Neural cell (in vitro differentiated cells): ENCODE data around the gene SPAG6. TPM values are rescaled to one million over a fixed set of nuclear protein-coding genes. Genes with fewer than 3 reads are reported as not detected.
"Not testable (repeated sequence)": the region's sequence is repeated elsewhere in the genome, so short reads cannot be mapped to it uniquely, and the experiment has no call there.

ENCODE experiments used
- H2AFZ ChIP-seq: fragments of 200-600, 300-800 bp; sonication (generic), shearing (Covaris generic); 2 replicates; pipeline ENCODE4 v1.6.0; 2014; ENCODE audit warnings: low read depth, mild to moderate bottlenecking, antibody characterized with exemption, low read length, moderate library complexity
- H3F3A ChIP-seq: fragments of 200-600 bp; shearing (Covaris generic); 2 replicates; pipeline ENCODE4 v1.6.1; 2016; ENCODE audit warnings: mild to moderate bottlenecking, moderate library complexity, mixed read lengths, antibody characterized with exemption, low read length; ENCODE audit not compliant: insufficient read depth, poor library complexity, severe bottlenecking
- H3K27ac ChIP-seq: fragments of 200-600, 300-800 bp; sonication (generic), shearing (Covaris generic); 2 replicates; pipeline ENCODE4 v1.5.1; 2014; ENCODE audit warnings: mild to moderate bottlenecking, low read length, moderate library complexity
- H3K27me3 ChIP-seq: fragments of 300-800, 200-600 bp; sonication (generic), shearing (Covaris generic); 2 replicates; pipeline ENCODE4 v1.6.0; 2014; ENCODE audit warnings: mild to moderate bottlenecking, low read depth, low read length, moderate library complexity; ENCODE audit not compliant: insufficient read depth
- H3K36me3 ChIP-seq: fragments of 300-800, 200-600 bp; sonication (generic), shearing (Covaris generic); 2 replicates; pipeline ENCODE4 v1.5.1; 2014; ENCODE audit warnings: mild to moderate bottlenecking, antibody characterized with exemption, low read length, moderate library complexity; ENCODE audit not compliant: insufficient read depth
- H3K4me2 ChIP-seq: fragments of 300-800, 200-600 bp; sonication (generic), shearing (Covaris generic); 2 replicates; pipeline ENCODE4 v1.6.0; 2014; ENCODE audit warnings: mild to moderate bottlenecking, low read length
- H3K4me3 ChIP-seq: fragments of 300-800, 200-600 bp; sonication (generic), shearing (Covaris generic); 2 replicates; pipeline ENCODE4 v1.5.1; 2014; ENCODE audit warnings: mild to moderate bottlenecking, low read length, moderate library complexity
- H3K79me2 ChIP-seq: fragments of 200-600 bp; shearing (Covaris generic); replicated peaks from 2 replicates; pipeline ENCODE4 v1.6.0; 2014; ENCODE audit warnings: mild to moderate bottlenecking, low read length, moderate library complexity; ENCODE audit not compliant: insufficient read depth
- H3K9ac ChIP-seq: fragments of 300-800, 200-600 bp; sonication (generic), shearing (Covaris generic); 2 replicates; pipeline ENCODE4 v1.6.1; 2016; ENCODE audit warnings: mild to moderate bottlenecking, low read length, mixed read lengths
- H3K9me2 ChIP-seq: fragments of 200-600 bp; shearing (Covaris generic); 2 replicates; pipeline ENCODE4 v1.6.1; 2016; ENCODE audit warnings: mild to moderate bottlenecking, low read length, mixed read lengths; ENCODE audit not compliant: insufficient read depth
- H3K9me3 ChIP-seq: fragments of 200-600, 300-800 bp; sonication (generic), shearing (Covaris generic); 2 replicates; pipeline ENCODE4 v1.6.1; 2016; ENCODE audit warnings: mild to moderate bottlenecking, mixed run types, low read length, moderate library complexity, mixed read lengths
- H4K20me1 ChIP-seq: fragments of 200-600 bp; shearing (Covaris generic); 2 replicates; pipeline ENCODE4 v1.6.1; 2016; ENCODE audit warnings: mild to moderate bottlenecking, mixed run types; ENCODE audit not compliant: insufficient read depth
- EP300 ChIP-seq: fragments of 450-650 bp; conservative IDR thresholded peaks from 2 replicates; pipeline ENCODE4 v1.6.1; 2014; ENCODE audit warnings: antibody characterized with exemption, mild to moderate bottlenecking, moderate library complexity; ENCODE audit not compliant: poor library complexity, severe bottlenecking
- EZH2 ChIP-seq: fragments of 200-600, 300-800 bp; shearing (Covaris generic), sonication (generic); IDR thresholded peaks from 2 replicates; pipeline ENCODE4 v1.6.1; 2014; ENCODE audit warnings: antibody characterized with exemption, low read length, borderline replicate concordance, mild to moderate bottlenecking; ENCODE audit not compliant: insufficient read depth, poor library complexity, severe bottlenecking
- MXI1 ChIP-seq: fragments of 450-650 bp; conservative IDR thresholded peaks from 2 replicates; pipeline ENCODE4 v1.6.1; 2014; ENCODE audit warnings: antibody characterized with exemption, mild to moderate bottlenecking; ENCODE audit not compliant: poor library complexity, severe bottlenecking
- POLR2AphosphoS5 ChIP-seq: IDR thresholded peaks from 2 replicates; pipeline ENCODE4 v1.6.1; 2012
- RAD21 ChIP-seq: fragments of 450-650 bp; conservative IDR thresholded peaks from 2 replicates; pipeline ENCODE4 v1.6.1; 2014; ENCODE audit warnings: antibody characterized with exemption, mild to moderate bottlenecking, moderate library complexity
- SMC3 ChIP-seq: fragments of 450-650 bp; conservative IDR thresholded peaks from 2 replicates; pipeline ENCODE4 v1.6.1; 2014; ENCODE audit warnings: antibody characterized with exemption, mild to moderate bottlenecking, moderate library complexity; ENCODE audit not compliant: poor library complexity
- TAF1 ChIP-seq: IDR thresholded peaks from 2 replicates; pipeline ENCODE4 v1.6.1; 2012; ENCODE audit warnings: low read depth
- polyA plus RNA-seq: library from polyadenylated mRNA; depleted of rRNA; stranded (reverse); fragments of >200 nt; gene quantifications from 2 replicates; pipeline ENCODE4 v1.2.3, GENCODE V29; 2014
- TF ChIP-seq, protein P1 (sequence below): fragments of 450-650 bp; IDR thresholded peaks from 2 replicates; pipeline ENCODE4 v1.5.1; 2014; ENCODE audit warnings: antibody characterized with exemption, mild to moderate bottlenecking, moderate library complexity; ENCODE audit not compliant: poor library complexity, severe bottlenecking
- TF ChIP-seq, protein P2 (sequence below): IDR thresholded peaks from 2 replicates; pipeline ENCODE4 v1.6.1; 2012; ENCODE audit warnings: borderline replicate concordance

Gene SPAG6
- polyA plus RNA-seq, 1 donor from 2014 or later: 0.36 TPM

GRCh38 chr10:22389856-22390589, 44.7 kb downstream of the SPAG6 start:
- Histone ChIP-seq H3K4me3 (no peak overlapping the region), H3K36me3 (no peaks in the 10 kb centered on the region), H3K4me2 (no peak overlapping the region), H3K9me2 (no peaks in the 10 kb centered on the region), H2AFZ (no peak overlapping the region), H3K27ac (no peak overlapping the region), H3K27me3 (no peaks in the 10 kb centered on the region), H3F3A (no peaks in the 10 kb centered on the region), H3K9ac (no peak overlapping the region), H3K9me3 (no peaks in the 10 kb centered on the region), H4K20me1 (no peaks in the 10 kb centered on the region), H3K79me2 (no peaks in the 10 kb centered on the region)
- TF ChIP-seq POLR2AphosphoS5 (no peak), RAD21 (no peak), EP300 (no peak), MXI1 (no peak), EZH2 (no peak), TAF1 (no peak), SMC3 (no peak)
- TF ChIP-seq, protein P1, sequence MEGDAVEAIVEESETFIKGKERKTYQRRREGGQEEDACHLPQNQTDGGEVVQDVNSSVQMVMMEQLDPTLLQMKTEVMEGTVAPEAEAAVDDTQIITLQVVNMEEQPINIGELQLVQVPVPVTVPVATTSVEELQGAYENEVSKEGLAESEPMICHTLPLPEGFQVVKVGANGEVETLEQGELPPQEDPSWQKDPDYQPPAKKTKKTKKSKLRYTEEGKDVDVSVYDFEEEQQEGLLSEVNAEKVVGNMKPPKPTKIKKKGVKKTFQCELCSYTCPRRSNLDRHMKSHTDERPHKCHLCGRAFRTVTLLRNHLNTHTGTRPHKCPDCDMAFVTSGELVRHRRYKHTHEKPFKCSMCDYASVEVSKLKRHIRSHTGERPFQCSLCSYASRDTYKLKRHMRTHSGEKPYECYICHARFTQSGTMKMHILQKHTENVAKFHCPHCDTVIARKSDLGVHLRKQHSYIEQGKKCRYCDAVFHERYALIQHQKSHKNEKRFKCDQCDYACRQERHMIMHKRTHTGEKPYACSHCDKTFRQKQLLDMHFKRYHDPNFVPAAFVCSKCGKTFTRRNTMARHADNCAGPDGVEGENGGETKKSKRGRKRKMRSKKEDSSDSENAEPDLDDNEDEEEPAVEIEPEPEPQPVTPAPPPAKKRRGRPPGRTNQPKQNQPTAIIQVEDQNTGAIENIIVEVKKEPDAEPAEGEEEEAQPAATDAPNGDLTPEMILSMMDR: no peak
- TF ChIP-seq, protein P2, sequence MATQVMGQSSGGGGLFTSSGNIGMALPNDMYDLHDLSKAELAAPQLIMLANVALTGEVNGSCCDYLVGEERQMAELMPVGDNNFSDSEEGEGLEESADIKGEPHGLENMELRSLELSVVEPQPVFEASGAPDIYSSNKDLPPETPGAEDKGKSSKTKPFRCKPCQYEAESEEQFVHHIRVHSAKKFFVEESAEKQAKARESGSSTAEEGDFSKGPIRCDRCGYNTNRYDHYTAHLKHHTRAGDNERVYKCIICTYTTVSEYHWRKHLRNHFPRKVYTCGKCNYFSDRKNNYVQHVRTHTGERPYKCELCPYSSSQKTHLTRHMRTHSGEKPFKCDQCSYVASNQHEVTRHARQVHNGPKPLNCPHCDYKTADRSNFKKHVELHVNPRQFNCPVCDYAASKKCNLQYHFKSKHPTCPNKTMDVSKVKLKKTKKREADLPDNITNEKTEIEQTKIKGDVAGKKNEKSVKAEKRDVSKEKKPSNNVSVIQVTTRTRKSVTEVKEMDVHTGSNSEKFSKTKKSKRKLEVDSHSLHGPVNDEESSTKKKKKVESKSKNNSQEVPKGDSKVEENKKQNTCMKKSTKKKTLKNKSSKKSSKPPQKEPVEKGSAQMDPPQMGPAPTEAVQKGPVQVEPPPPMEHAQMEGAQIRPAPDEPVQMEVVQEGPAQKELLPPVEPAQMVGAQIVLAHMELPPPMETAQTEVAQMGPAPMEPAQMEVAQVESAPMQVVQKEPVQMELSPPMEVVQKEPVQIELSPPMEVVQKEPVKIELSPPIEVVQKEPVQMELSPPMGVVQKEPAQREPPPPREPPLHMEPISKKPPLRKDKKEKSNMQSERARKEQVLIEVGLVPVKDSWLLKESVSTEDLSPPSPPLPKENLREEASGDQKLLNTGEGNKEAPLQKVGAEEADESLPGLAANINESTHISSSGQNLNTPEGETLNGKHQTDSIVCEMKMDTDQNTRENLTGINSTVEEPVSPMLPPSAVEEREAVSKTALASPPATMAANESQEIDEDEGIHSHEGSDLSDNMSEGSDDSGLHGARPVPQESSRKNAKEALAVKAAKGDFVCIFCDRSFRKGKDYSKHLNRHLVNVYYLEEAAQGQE: no peak

DNA sequence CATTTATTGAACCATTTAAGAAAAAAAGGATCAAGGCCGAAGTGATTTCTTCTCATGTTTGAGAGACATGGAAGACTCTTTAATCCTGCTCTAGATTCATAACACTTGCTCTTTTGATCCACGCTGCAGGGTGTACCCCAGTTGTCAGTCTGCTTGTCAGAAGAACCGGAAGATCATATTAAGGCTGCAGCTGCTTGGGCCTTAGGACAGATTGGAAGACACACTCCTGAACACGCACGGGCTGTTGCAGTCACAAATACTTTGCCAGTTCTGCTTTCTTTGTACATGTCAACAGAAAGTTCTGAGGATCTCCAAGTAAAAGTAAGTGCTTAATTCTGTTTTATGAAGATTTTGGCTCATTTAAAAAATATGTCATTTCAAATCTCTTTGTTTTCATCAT, 46.3 kb downstream of the SPAG6 start:
- Histone ChIP-seq H3K9me2 (no peaks in the 10 kb centered on the region), H2AFZ (no peak overlapping the region), H3K27me3 (no peaks in the 10 kb centered on the region), H3K9me3 (no peaks in the 10 kb centered on the region), H3K27ac (no peak overlapping the region), H3K4me3 (no peak overlapping the region), H3K9ac (no peak overlapping the region), H3F3A (no peaks in the 10 kb centered on the region), H3K4me2 (no peak overlapping the region), H3K79me2 (no peaks in the 10 kb centered on the region), H3K36me3 (no peaks in the 10 kb centered on the region), H4K20me1 (no peaks in the 10 kb centered on the region)
- TF ChIP-seq POLR2AphosphoS5 (no peak), TAF1 (no peak), EZH2 (no peak), SMC3 (no peak), EP300 (no peak), RAD21 (no peak), MXI1 (no peak)
- TF ChIP-seq, protein P2: no peak
- TF ChIP-seq, protein P1: no peak

DNA sequence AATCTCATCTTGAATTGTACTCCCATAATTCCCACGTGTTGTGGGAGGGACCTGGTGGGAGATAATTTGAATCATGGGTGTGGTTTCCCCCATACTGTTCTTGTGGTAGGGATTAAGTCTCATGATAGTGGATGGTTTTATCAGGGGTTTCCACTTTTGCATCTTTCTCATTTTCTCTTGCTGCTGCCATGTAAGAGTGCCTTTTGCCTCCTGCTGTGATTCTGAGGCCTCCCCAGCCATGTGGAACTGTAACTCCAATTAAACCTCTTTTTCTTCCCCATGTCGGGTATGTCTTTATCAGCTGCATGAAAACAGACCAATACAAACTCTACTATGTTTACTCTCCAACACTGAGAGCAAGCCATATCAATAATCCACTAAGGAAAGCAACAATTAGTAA, 50.9 kb downstream of the SPAG6 start:
- not testable (repeated sequence) for H2AFZ ChIP-seq, H4K20me1 ChIP-seq, H3K9me3 ChIP-seq, H3K4me3 ChIP-seq, H3K36me3 ChIP-seq, H3F3A ChIP-seq, H3K79me2 ChIP-seq, H3K9ac ChIP-seq, H3K27me3 ChIP-seq, H3K4me2 ChIP-seq, H3K27ac ChIP-seq, H3K9me2 ChIP-seq
